Uterus (tissue), 2 donors: Measurements from ENCODE around the gene RAB44.

ENCODE experiments used
- CTCF ChIP-seq, 4 experiments: fragments of 200-600 bp in 2 of 4; fragments of 450-650 bp in 2 of 4; sonication (generic) in 2 of 4; IDR thresholded peaks; one replicate each; pipeline ENCODE4 v1.5.1; 2016 to 2019; ENCODE audit warnings: antibody characterized with exemption in 4 of 4, mild to moderate bottlenecking in 2 of 4, moderate library complexity in 1 of 4
- POLR2A ChIP-seq, 2 donors: fragments of 450-650 bp; IDR thresholded peaks; one replicate each; pipeline ENCODE4 v1.6.1; 2016; ENCODE audit warnings: antibody characterized with exemption in 2 of 2, mild to moderate bottlenecking in 1 of 2, moderate library complexity in 1 of 2

GRCh38 chr6:36674942-36675341, 22.7 kb upstream of the RAB44 start:
- TF ChIP-seq CTCF (IDR thresholded peaks at IDR 0.05) (no peak), POLR2A (IDR thresholded peaks at IDR 0.05) (no peak)
